HG03469 (cell line): ENCODE data around the gene SH2D2A.

Experiments
- ATAC-seq: cut with Tn5 transposase; IDR thresholded peaks from one replicate; pipeline ENCODE4 v1.9.1; 2021; ENCODE audit warnings: mild to moderate bottlenecking, moderate library complexity, moderate number of reproducible peaks; ENCODE audit not compliant: unreplicated experiment

Gene SH2D2A

GRCh38 chr1:156816561-156817328 lies at the start of gene SH2D2A:
TSS of gene SH2D2A (minus strand) at chr1:156816848. CDS start at chr1:156816708, 140 bp downstream.
- ATAC-seq = peak; percentile 65

GRCh38 chr1:156865865-156866248 lies 49.2 kb upstream of the SH2D2A start:
- no peak for ATAC-seq

GRCh38 chr1:156865258-156865657 lies 48.6 kb upstream of the SH2D2A start:
- no peak for ATAC-seq

GRCh38 chr1:156864796-156865195 lies 48.1 kb upstream of the SH2D2A start:
- ATAC-seq = no peak

GRCh38 chr1:156863631-156864030 lies 47.0 kb upstream of the SH2D2A start:
- ATAC-seq = no peak

GRCh38 chr1:156862997-156863599 lies 46.5 kb upstream of the SH2D2A start:
- ATAC-seq = no peak

- ATAC-seq = no peak
These were observed 45.9 kb upstream of the SH2D2A start for GRCh38 chr1:156862584-156862983.

GRCh38 chr1:156860628-156861423 lies 44.2 kb upstream of the SH2D2A start, which contains the start of gene NTRK1:
TSS of gene NTRK1 (plus strand) at chr1:156860865. CDS start at chr1:156860935, 70 bp downstream.
- no peak for ATAC-seq

GRCh38 chr1:156860113-156860627 lies 43.5 kb upstream of the SH2D2A start:
- ATAC-seq = no peak

GRCh38 chr1:156859523-156860112 lies 43.0 kb upstream of the SH2D2A start:
- ATAC-seq = no peak

GRCh38 chr1:156858959-156859522 lies 42.4 kb upstream of the SH2D2A start, which contains the start of gene INSRR:
TSS of gene INSRR (minus strand) at chr1:156859117. CDS start at chr1:156858621, 496 bp downstream.
- no peak for ATAC-seq

- no peak for ATAC-seq
These were observed 41.9 kb upstream of the SH2D2A start for GRCh38 chr1:156858555-156858956.

- no peak for ATAC-seq
These were observed 40.9 kb upstream of the SH2D2A start for GRCh38 chr1:156857532-156857931.

- no peak for ATAC-seq
These were observed 39.7 kb upstream of the SH2D2A start for GRCh38 chr1:156856282-156856785.

- ATAC-seq = no peak
These were observed 38.0 kb upstream of the SH2D2A start for GRCh38 chr1:156854634-156855033.

GRCh38 chr1:156853761-156854160 lies 37.1 kb upstream of the SH2D2A start:
- no peak for ATAC-seq

GRCh38 chr1:156852418-156852874 lies 35.8 kb upstream of the SH2D2A start:
- ATAC-seq = no peak

GRCh38 chr1:156851779-156852417 lies 35.2 kb upstream of the SH2D2A start:
- ATAC-seq = no peak

- no peak for ATAC-seq
These were observed 32.5 kb upstream of the SH2D2A start for GRCh38 chr1:156849151-156849496.
